ENCODE measurements around the gene CFD.
"Not testable (repeated sequence)": the region's sequence is repeated elsewhere in the genome, so short reads cannot be mapped to it uniquely, and the experiment has no call there.

CFD gene

GRCh38 chr19:852136-853013 lies 7.1 kb upstream of the CFD start, which contains the start of gene ELANE:
ELANE (plus strand) TSS chr19:852303; CDS start chr19:852329, 26 bp downstream.
- no peak for DNase-seq

GRCh38 chr19:853014-853585 lies 6.4 kb upstream of the CFD start:
- no peak for DNase-seq

DNA sequence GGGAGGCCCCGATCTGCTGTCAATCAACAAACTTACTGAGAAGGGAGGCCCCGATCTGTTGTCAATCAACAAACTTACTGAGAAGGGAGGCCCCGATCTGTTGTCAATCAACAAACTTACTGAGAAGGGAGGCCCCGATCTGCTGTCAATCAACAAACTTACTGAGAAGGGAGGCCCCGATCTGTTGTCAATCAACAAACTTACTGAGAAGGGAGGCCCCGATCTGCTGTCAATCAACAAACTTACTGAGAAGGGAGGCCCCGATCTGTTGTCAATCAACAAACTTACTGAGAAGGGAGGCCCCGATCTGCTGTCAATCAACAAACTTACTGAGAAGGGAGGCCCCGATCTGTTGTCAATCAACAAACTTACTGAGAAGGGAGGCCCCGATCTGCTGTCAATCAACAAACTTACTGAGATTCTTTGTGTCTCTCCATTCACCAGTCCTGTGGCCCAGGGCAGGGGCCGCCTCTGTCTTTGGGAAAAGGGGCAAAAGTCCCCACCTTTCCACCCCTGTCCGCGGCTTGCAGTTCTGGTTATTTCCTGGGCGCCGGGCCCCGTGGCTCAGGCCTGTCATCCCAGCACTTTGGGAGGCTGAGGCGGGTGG lies 5.7 kb upstream of the CFD start:
- not testable (repeated sequence) for DNase-seq

DNA sequence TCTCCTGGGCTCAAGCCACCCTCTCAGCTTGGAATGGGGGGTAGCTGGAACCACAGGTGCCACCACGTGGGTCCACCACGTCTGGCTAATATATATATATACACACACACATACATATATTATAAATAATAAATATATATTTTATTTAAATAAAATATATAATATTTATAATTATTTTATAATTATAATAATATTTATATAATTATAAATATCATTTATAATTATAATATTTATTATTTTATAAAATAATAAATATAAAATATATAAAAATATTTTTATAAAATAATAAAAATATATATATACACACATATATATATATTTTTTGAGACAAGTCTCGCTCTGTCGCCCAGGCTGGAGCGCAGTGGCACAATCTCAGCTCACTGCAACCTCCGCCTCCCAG lies 4.9 kb upstream of the CFD start:
- DNase-seq = no peak

DNA sequence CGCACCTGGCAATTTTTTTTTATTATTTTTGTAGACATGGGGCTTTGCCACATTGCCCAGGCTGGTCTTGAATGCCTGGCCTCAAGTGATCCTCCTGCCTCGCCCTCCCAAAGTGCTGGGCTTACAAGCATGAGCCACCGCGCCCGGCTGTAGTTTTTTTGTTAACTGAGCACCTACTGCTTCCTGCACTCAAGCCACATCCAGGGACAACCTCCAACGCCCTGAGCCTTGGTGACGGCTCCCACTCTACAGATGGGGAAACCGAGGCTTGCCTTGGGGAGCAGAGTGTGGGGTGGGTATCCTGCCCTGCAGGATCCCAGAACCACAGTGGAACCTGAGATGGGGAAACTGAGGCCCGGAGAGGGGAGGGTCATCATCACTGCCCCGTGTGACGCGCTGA lies 4.3 kb upstream of the CFD start:
- no peak for DNase-seq

DNA sequence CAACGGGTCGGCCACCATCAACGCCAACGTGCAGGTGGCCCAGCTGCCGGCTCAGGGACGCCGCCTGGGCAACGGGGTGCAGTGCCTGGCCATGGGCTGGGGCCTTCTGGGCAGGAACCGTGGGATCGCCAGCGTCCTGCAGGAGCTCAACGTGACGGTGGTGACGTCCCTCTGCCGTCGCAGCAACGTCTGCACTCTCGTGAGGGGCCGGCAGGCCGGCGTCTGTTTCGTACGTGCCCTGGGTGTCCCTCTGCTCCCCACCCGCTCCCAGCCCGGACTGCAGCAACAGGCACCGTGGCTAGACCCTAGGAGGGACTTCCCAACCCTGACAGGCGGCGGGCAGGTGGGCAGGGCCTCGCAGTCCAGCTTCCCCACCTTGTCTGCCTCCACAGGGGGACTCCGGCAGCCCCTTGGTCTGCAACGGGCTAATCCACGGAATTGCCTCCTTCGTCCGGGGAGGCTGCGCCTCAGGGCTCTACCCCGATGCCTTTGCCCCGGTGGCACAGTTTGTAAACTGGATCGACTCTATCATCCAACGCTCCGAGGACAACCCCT lies 3.8 kb upstream of the CFD start:
- DNase-seq = no peak

DNA sequence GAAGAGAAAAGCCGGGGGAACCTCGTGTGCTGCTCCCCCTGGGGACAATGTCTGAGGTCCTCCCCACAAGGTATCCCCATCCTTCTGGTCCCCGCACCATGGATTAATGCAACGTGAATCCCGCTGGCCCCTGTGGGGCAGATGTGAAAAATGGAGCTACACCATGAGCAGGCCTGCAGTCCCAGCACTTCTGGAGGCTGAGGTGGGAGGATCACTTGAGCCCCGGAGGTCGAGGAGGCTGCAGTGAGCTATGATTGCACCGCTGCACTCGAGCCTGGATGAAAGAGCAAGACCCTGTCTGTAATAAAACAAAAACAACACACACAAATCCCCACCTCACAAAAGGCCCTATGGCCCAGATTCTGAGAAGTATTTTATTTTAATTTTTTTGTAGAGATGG lies 1.2 kb upstream of the CFD start:
- DNase-seq = no peak

GRCh38 chr19:861141-861755 lies 1.8 kb downstream of the CFD start:
- no peak for DNase-seq

GRCh38 chr19:861756-862580 lies 2.5 kb downstream of the CFD start:
- DNase-seq = no peak

DNA sequence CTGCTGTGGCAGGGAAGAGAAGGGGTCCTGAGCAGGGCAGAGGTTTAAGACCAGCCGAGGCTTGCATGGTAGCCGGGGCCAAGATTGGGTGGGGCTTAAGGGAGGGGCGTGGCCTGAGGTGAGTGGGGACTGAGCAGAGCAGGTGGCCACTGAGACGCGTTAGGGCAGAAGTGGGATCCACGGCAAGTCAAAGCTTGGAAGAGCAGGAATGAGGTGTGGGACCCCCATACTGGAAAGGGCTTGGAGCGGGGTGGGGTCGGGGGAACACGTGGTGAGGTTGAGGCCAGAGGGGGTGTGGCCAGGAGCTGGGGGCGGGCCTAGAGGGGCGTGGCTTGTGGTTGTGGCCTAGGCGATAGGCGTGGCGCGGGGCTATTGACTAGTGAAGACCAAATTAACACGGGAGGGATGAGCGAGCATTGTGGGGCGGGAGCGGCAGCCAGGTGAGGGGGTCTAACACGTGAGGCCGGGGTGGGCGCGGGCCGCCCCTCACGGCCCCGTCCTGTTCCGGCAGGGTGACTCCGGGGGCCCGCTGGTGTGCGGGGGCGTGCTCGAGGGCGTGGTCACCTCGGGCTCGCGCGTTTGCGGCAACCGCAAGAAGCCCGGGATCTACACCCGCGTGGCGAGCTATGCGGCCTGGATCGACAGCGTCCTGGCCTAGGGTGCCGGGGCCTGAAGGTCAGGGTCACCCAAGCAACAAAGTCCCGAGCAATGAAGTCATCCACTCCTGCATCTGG lies 3.3 kb downstream of the CFD start:
- peak; percentile 44 for DNase-seq

GRCh38 chr19:863315-863620 lies 3.8 kb downstream of the CFD start:
- no peak for DNase-seq

DNA sequence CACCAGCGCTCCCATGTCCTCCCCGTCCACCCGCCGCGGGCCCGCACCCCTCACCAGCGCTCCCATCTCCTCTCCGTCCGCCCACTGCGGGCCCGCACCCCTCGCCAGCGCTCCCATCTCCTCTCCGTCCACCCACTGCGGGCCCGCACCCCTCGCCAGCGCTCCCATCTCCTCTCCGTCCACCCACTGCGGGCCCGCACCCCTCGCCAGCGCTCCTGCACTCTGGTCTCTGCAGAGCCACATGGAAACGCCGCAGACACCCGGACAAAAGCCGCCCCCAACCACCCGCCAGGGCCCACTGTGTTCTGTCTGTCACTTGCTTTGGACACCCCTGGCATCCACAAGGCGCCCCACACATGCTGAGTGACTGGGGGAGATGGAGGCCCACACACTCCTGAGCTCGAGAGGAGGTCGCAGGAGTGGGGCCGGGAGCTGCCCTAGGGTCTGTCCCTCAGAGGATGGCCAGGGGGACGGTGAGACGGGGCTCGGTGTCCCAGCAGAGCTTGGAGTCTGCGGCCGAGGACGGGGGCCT lies 7.4 kb downstream of the CFD start:
- no peak for DNase-seq

- DNase-seq = no peak
These were observed 7.9 kb downstream of the CFD start for GRCh38 chr19:867301-867793.

GRCh38 chr19:867855-868457 lies 8.5 kb downstream of the CFD start:
- DNase-seq = no peak

DNA sequence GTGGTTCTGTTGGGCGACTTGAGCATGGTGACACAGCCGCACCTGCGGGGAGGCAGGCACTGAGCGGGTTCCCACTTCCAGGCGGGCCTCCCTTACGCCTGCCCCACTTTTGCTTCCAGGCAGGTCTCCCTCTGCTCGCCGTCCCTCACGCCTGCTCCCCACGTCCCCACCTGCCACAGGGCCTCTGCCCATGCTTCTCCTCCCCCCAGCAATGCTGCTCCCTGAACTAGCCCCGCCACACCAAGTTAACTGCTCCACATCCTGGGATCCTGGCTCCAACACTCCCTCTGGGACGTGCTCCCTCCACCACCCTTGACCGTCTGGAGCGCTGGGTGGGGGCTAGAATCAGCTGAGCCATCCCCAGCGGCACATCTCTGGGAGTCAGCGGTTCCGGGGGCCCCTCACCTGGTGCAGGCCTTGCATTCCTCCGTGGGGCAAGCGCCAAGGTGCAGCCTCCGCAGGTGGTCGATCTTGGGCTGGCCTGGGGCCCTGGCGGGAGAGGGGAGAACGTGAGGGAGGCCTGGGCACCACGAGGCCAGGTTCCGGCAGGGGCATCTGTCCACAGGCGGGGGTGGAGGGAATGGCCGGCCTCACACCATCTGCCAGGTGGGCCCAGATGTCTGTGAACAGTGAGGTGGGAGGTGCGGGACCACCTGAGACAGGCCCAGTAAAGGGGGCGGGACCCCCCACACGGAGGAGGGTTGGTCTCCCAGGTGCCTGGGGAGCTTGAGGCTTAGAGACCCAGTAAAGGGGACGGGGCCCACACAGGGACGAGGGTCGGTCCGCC lies 9.2 kb downstream of the CFD start:
- no peak for DNase-seq

DNA sequence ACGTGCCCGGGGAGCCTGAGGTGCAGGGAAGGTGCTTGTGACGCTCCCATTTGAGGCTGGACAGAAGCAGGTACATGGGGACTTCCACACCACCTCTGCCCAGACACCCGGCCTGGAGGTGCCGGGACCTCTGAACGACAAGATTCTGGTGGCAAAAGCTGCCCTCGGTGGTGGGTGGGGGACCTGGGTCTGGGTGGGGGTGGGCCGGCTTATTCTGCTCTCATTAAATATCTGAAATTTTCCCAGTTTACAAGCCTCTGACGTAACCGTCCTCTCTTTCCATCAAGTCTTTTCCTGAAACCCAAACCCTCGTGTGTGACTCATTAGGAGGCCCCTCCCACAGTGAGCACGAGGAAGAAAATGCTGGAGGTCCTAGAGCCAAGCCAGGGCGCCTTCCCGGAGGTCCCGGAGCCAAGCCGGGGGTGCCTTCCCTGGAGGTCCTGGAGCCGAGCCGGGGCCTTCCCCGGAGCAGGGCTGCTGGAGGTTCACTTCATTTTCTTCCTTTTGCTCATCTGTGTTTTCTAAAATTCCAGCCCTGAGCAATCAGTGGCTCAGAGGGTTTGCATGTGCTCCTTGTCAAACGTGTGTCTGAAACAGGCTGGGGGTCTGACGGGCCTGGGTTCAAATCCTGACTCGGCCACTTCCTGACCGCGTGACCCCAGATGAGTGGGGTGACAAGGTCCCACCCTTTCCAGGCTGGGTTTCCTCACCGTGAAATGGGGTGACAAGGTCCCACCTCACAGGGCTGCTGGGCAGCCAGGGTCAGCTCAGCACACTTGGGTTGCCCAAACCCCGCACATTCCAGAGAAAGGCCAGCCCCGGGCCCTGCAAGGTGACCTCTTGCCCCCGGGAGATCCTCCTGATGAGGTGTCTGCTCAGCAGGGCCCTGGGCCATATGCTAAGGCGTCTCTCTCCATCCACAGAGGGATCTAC lies 10.0 kb downstream of the CFD start:
- DNase-seq = no peak

DNA sequence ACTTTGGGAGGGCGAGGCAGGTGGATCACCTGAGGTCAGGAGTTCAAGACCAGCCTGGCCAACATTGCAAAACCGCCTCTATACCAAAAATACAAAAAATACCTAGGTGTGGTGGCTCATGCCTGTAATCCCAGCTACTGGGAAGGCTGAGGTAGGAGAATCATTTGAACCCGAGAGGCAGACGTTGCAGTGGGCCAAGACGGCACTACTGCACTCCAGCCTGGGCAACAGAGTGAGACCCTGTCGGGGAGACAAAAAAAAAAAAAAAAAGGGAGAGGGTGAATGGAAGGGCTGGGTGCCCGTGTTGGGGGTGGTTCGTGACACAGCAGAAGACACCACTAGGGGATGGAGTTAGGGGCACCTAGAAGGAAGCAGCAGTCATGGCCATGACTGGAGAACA lies 10.8 kb downstream of the CFD start:
- no peak for DNase-seq

- DNase-seq = no peak
These were observed 11.5 kb downstream of the CFD start for GRCh38 chr19:870963-871401.
